Activated CD4-positive, alpha-beta T cell treated with anti-CD3 and anti-CD28 coated beads for 36 hours (primary cell): ENCODE measurements around the gene PTOV1. TPM values are rescaled to one million over a fixed set of nuclear protein-coding genes. Genes with fewer than 3 reads are reported as not detected.

Source experiments
- ATAC-seq: fragments of 200-7000 bp; cut with Tn5 transposase; one replicate; pipeline ENCODE4 v1.10.0; 2021; ENCODE audit warnings: mild to moderate bottlenecking, moderate library complexity
- CTCF ChIA-PET: fragments of 350-600 bp; sonication (Branson Sonifier 250); formaldehyde crosslinking; loops from one replicate; lab custom pipeline; 2021; ENCODE audit warnings: antibody characterized with exemption; lab: Charles Lee
- POLR2A ChIA-PET: fragments of 350-600 bp; sonication (Branson Sonifier 250); formaldehyde crosslinking; loops from one replicate; lab custom pipeline; 2021; ENCODE audit warnings: antibody characterized with exemption, inconsistent platforms; lab: Charles Lee
- DNase-seq: peaks from one replicate; pipeline ENCODE4 v3.0.0-alpha.2; 2020
- H3K27ac Mint-ChIP-seq: one replicate; pipeline ENCODE4 v1.8.0; 2021; ENCODE audit warnings: mixed read lengths
- H3K27me3 Mint-ChIP-seq: one replicate; pipeline ENCODE4 v1.8.0; 2021; ENCODE audit warnings: mixed read lengths
- H3K36me3 Mint-ChIP-seq: one replicate; pipeline ENCODE4 v1.8.0; 2021; ENCODE audit warnings: low read depth, mixed read lengths
- H3K4me1 Mint-ChIP-seq: one replicate; pipeline ENCODE4 v1.8.0; 2021; ENCODE audit warnings: mixed read lengths
- H3K4me3 Mint-ChIP-seq: one replicate; pipeline ENCODE4 v1.8.0; 2021; ENCODE audit warnings: mild to moderate bottlenecking, moderate library complexity, mixed read lengths
- H3K9me3 Mint-ChIP-seq: one replicate; pipeline ENCODE4 v1.8.0; 2021; ENCODE audit warnings: low read depth, mixed read lengths
- intact Hi-C, 2 experiments: fragments of 100-400 bp; cut with DNase I in 1 of 2; cut with micrococcal nuclease in 1 of 2; formaldehyde crosslinking; loops; one replicate each; pipeline versions ENCODE4 v1.14.2 to v1.15.1; 2022 to 2024; cut with DNase I, micrococcal nuclease
- total RNA-seq, 2 experiments: library from RNA; stranded (reverse); gene quantifications; one replicate each; pipeline ENCODE4 v1.2.3, GENCODE V29; 2021

PTOV1 gene
- total RNA-seq, 2 experiments from 2014 or later, result 76.9 to 104 TPM

GRCh38 chr19:49833599-49833998 lies 17.4 kb upstream of the PTOV1 start:
- no peaks in the 10 kb centered on the region for H3K27me3 Mint-ChIP-seq
- POLR2A ChIA-PET, result no interaction called here
- no peaks in the 10 kb centered on the region for H3K9me3 Mint-ChIP-seq
- no peak overlapping the region for H3K4me3 Mint-ChIP-seq
- DNase-seq (no peak), ATAC-seq (no peak)
- H3K36me3 Mint-ChIP-seq, result peaks cover 31% of the 10 kb centered on the region
- CTCF ChIA-PET, result no interaction called here
- no peaks in the 10 kb centered on the region for H3K4me1 Mint-ChIP-seq
- intact Hi-C loops, result no loop called here
- no peak overlapping the region for H3K27ac Mint-ChIP-seq

DNA sequence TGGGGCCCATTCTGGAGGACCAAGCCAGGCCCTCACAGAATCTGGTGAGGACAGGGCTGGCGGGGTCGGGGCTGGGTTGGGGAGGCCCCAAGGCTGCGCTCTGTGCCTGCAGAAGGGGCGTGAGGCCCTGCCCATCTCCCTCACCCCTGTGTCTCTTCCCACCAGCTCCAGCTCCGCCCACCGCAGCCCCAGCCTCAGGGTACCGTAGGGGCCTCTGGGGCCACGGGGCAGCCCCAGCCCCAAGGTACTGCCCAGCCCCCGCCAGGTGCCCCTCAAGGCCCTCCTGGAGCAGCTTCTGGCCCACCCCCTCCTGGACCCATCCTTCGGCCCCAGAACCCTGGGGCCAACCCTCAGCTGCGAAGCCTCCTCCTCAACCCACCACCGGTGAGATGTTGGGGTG lies 15.4 kb upstream of the PTOV1 start:
- Mint-ChIP-seq H3K4me1 (no peaks in the 10 kb centered on the region), H3K27ac (no peak overlapping the region), H3K9me3 (no peaks in the 10 kb centered on the region), H3K4me3 (no peak overlapping the region), H3K36me3 (peaks cover 37% of the 10 kb centered on the region), H3K27me3 (no peaks in the 10 kb centered on the region)
- ATAC-seq, result no peak
- POLR2A ChIA-PET, result no interaction called here
- CTCF ChIA-PET, result no interaction called here
- intact Hi-C loops, result no loop called here
- no peak for DNase-seq

GRCh38 chr19:49836176-49837008 lies 14.6 kb upstream of the PTOV1 start:
- DNase-seq (no peak), ATAC-seq (no peak)
- Mint-ChIP-seq H3K4me1 (no peaks in the 10 kb centered on the region), H3K36me3 (peaks cover 36% of the 10 kb centered on the region), H3K27ac (no peak overlapping the region), H3K9me3 (no peaks in the 10 kb centered on the region), H3K27me3 (no peaks in the 10 kb centered on the region), H3K4me3 (no peak overlapping the region)
- ChIA-PET CTCF (no interaction called here), POLR2A (no interaction called here)
- intact Hi-C loops, result no loop called here

DNA sequence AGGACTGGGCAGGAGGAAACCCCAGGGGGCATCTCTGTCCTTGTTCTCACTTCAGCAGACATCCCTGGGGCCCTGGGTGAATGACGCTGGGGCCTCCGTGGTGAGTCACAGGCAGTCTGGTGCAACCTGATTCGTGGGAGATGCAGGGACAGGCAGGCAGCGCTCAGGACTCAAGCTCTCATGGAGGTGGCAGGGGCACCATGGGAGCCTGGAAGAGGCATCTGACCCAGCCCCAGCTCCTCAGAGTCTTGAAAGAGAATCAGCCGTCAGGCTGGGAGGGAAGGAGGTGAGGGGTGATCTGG lies 14.0 kb upstream of the PTOV1 start:
- intact Hi-C loops, result no loop called here
- no peak overlapping the region for H3K27ac Mint-ChIP-seq
- POLR2A ChIA-PET, result interaction anchor here (1.1 kb wide), 1 partner anchor 14 kb away, joined by 4 read pairs; the partner anchor contains the start of gene PTOV1
- no peaks in the 10 kb centered on the region for H3K9me3 Mint-ChIP-seq
- H3K36me3 Mint-ChIP-seq, result peaks cover 32% of the 10 kb centered on the region
- no peak for DNase-seq
- no peaks in the 10 kb centered on the region for H3K4me1 Mint-ChIP-seq
- no peak for ATAC-seq
- no peaks in the 10 kb centered on the region for H3K27me3 Mint-ChIP-seq
- no peak overlapping the region for H3K4me3 Mint-ChIP-seq
- CTCF ChIA-PET, result no interaction called here

DNA sequence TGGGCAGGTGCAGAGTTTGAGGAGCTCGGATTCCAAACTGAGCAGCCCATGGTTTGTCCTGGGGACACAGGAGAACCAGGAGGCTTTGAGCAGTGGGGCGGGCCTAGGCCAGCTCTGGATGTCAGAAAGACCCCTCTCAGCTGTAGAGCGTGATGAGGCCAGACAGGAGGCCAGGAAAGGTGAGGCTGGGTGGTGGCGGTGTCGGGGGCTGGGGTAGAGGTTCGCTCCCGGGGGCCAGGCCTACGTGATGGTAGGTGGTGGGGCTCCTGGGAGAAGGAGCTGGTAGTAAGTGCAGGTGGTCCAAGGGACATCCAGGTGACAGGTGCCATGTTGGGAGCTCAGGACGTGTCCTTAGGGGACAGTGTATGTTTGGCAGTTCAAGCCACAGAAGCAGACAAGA lies 13.5 kb upstream of the PTOV1 start:
- peaks cover 29% of the 10 kb centered on the region for H3K36me3 Mint-ChIP-seq
- ATAC-seq (no peak), DNase-seq (no peak)
- H3K9me3 Mint-ChIP-seq, result no peaks in the 10 kb centered on the region
- no peaks in the 10 kb centered on the region for H3K4me1 Mint-ChIP-seq
- no peaks in the 10 kb centered on the region for H3K27me3 Mint-ChIP-seq
- no peak overlapping the region for H3K27ac Mint-ChIP-seq
- no peak overlapping the region for H3K4me3 Mint-ChIP-seq
- intact Hi-C loops, result no loop called here
- POLR2A ChIA-PET, result interaction anchor here (1.1 kb wide), 1 partner anchor 13 kb away, joined by 4 read pairs; the partner anchor contains the start of gene PTOV1
- CTCF ChIA-PET, result no interaction called here

GRCh38 chr19:49838885-49839588 lies 11.9 kb upstream of the PTOV1 start:
- no peak overlapping the region for H3K27ac Mint-ChIP-seq
- no peaks in the 10 kb centered on the region for H3K9me3 Mint-ChIP-seq
- no peaks in the 10 kb centered on the region for H3K4me1 Mint-ChIP-seq
- ATAC-seq (no peak), DNase-seq (no peak)
- ChIA-PET CTCF (no interaction called here), POLR2A (no interaction called here)
- H3K36me3 Mint-ChIP-seq, result peaks cover 24% of the 10 kb centered on the region
- no peak overlapping the region for H3K4me3 Mint-ChIP-seq
- intact Hi-C loops, result no loop called here
- no peaks in the 10 kb centered on the region for H3K27me3 Mint-ChIP-seq

DNA sequence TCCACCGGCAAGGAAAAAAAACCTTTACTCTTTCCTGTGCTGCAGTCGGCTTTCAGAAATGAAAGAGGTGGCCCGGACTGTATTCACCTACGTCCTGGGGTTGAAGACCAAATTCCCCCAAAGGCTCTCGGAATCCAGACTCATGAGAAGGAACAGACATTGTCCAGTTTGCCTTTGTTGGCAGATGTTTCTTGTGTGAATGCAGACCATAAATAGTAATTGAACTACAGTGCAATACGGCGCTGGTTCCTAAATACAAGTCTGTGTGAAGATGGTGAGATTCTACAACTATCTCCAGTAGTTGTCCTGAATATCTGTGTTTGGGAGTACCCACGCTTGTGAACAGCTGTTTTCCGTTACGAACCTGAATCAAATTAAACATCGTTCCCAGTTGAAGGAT lies 11.2 kb upstream of the PTOV1 start:
- no peak overlapping the region for H3K4me3 Mint-ChIP-seq
- POLR2A ChIA-PET, result no interaction called here
- no peak for DNase-seq
- peaks cover 23% of the 10 kb centered on the region for H3K36me3 Mint-ChIP-seq
- H3K27ac Mint-ChIP-seq, result no peak overlapping the region
- H3K4me1 Mint-ChIP-seq, result no peaks in the 10 kb centered on the region
- CTCF ChIA-PET, result no interaction called here
- H3K27me3 Mint-ChIP-seq, result no peaks in the 10 kb centered on the region
- no peaks in the 10 kb centered on the region for H3K9me3 Mint-ChIP-seq
- ATAC-seq, result no peak
- intact Hi-C loops, result no loop called here

GRCh38 chr19:49840321-49840720 lies 10.6 kb upstream of the PTOV1 start:
- ChIA-PET POLR2A (no interaction called here), CTCF (no interaction called here)
- DNase-seq (no peak), ATAC-seq (no peak)
- peaks cover 17% of the 10 kb centered on the region for H3K36me3 Mint-ChIP-seq
- H3K27me3 Mint-ChIP-seq, result no peaks in the 10 kb centered on the region
- no peak overlapping the region for H3K27ac Mint-ChIP-seq
- intact Hi-C loops, result no loop called here
- H3K4me1 Mint-ChIP-seq, result no peaks in the 10 kb centered on the region
- no peaks in the 10 kb centered on the region for H3K9me3 Mint-ChIP-seq
- H3K4me3 Mint-ChIP-seq, result no peak overlapping the region

- POLR2A ChIA-PET, result no interaction called here
- CTCF ChIA-PET, result no interaction called here
- DNase-seq, result no peak
- Mint-ChIP-seq H3K27me3 (no peaks in the 10 kb centered on the region), H3K4me1 (no peaks in the 10 kb centered on the region), H3K27ac (no peak overlapping the region), H3K9me3 (no peaks in the 10 kb centered on the region), H3K4me3 (no peak overlapping the region), H3K36me3 (peaks cover 16% of the 10 kb centered on the region)
- ATAC-seq, result no peak
- intact Hi-C loops, result no loop called here
These were observed 10.2 kb upstream of the PTOV1 start for GRCh38 chr19:49840736-49841249.

GRCh38 chr19:49843265-49843664 lies 7.7 kb upstream of the PTOV1 start:
- Mint-ChIP-seq H3K9me3 (no peaks in the 10 kb centered on the region), H3K27ac (no peak overlapping the region)
- ATAC-seq, result no peak

GRCh38 chr19:49844138-49845095 lies 6.5 kb upstream of the PTOV1 start:
- POLR2A ChIA-PET, result no interaction called here
- no peak overlapping the region for H3K27ac Mint-ChIP-seq
- H3K4me1 Mint-ChIP-seq, result peaks cover 14% of the 10 kb centered on the region
- DNase-seq, result no peak
- H3K27me3 Mint-ChIP-seq, result no peaks in the 10 kb centered on the region
- peaks cover 6% of the 10 kb centered on the region for H3K9me3 Mint-ChIP-seq
- no peak for ATAC-seq
- peaks cover 4% of the 10 kb centered on the region for H3K36me3 Mint-ChIP-seq
- intact Hi-C loops, result no loop called here
- CTCF ChIA-PET, result no interaction called here
- H3K4me3 Mint-ChIP-seq, result no peak overlapping the region

More at GRCh38 chr19:49843265-49843664, 7.7 kb upstream of the PTOV1 start:
- ChIA-PET POLR2A (no interaction called here), CTCF (interaction anchor here (0.6 kb wide), 1 partner anchor 340 kb away, joined by 3 read pairs; no protein-coding TSS in a partner anchor)
- Mint-ChIP-seq H3K27me3 (no peaks in the 10 kb centered on the region), H3K4me1 (peaks cover 4% of the 10 kb centered on the region), H3K36me3 (peaks cover 9% of the 10 kb centered on the region), H3K4me3 (no peak overlapping the region)
- intact Hi-C loops, result no loop called here
- no peak for DNase-seq
